ENCODE results near the gene FAM107B.
"Not testable (repeated sequence)": the region's sequence is repeated elsewhere in the genome, so short reads cannot be mapped to it uniquely, and the experiment has no call there.

GRCh38 chr10:14709344-14709743 is 65.4 kb downstream of the FAM107B start:
- not testable (repeated sequence) for TF ChIP-seq CTCF (conservative IDR thresholded peaks at IDR 0.05; ENCODE audit: low read depth, low read length); POLR2A (IDR thresholded peaks at IDR 0.05; ENCODE audit: low read depth, low read length); CEBPB (IDR thresholded peaks at IDR 0.05; ENCODE audit: low read depth, low read length); BHLHE40 (IDR thresholded peaks at IDR 0.05; ENCODE audit: low read depth, low read length); SMC3 (IDR thresholded peaks at IDR 0.05; ENCODE audit: low read depth, low read length); NFE2L2 (IDR thresholded peaks at IDR 0.05; ENCODE audit: low read depth, low read length); RAD21 (IDR thresholded peaks at IDR 0.05; ENCODE audit: low read length); CHD1 (IDR thresholded peaks at IDR 0.05; ENCODE audit: low read depth, low read length); MAFK (IDR thresholded peaks at IDR 0.05; ENCODE audit: low read depth, low read length)

Data from IMR-90 (cell line).